NCI-H69 (cell line): ENCODE measurements around the gene CHMP3.
A peak's percentile ranks its signal among the peaks of the same experiment; 100 is the strongest.

Experiments
- DNase-seq: peaks from one replicate; lab custom pipeline; 2025; lab: John Stamatoyannopoulos, UW

CHMP3 gene

DNA sequence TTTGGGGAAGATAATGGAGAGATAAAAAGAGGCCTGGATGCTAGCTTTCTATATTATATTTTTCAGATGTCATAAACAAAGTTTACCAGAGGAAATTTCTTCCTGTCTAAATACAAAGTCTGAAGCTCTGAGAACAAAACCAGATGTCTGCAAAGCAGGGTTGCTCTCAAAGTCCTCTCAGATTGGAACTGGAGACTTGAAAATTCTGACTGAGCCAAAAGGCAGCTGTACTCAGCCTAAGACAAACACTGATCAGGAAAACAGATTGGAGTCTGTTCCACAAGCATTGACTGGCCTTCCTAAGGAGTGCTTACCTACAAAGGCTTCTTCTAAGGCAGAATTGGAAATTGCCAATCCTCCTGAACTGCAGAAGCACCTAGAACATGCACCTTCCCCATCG, 96.9 kb downstream of the CHMP3 start:
- no peak for DNase-seq

DNA sequence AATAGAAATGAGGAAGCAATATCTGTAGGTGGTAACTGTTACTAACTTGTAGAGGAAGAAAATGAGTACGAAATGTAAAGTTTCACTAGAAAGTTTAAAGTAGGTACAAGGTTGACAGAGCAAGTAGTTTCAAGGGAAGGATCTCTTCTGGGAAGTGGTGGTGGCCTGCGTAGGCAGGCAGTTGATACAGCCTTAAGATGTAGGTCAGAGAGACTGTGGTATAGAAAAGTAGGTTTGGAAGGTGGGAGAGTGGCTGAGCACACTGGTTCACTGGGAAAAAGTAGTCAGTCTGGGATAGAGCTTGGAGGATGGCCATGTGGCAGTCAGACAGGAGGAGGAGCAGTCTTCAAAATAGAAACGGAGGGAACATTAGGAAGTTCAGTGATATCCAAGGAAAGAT, 98.6 kb downstream of the CHMP3 start:
- no peak for DNase-seq

GRCh38 chr2:86461042-86461743, 102.0 kb downstream of the CHMP3 start:
- DNase-seq, result no peak

- no peak for DNase-seq
Measured at GRCh38 chr2:86455181-86455580, 108.1 kb downstream of the CHMP3 start.

DNA sequence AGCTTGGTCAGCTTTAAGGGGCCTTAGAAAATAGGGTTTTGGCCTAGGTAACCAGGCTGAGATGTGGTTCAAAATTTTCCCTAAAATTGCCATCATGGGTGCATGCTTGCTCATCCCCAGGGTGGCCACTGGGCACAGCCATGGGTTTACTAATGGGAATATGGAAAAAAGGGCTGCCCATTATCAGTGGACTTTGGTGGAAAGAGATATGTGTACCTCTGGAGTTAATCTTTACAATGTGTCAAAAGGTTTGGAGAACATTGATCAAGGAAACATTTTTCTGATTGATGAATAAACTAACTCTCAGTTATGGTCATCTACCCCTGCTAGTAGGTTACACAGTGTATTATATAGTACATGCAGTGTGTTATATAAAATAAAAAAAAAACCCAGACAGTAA, 109.0 kb downstream of the CHMP3 start:
- no peak for DNase-seq

- peak; percentile 42 for DNase-seq
Measured at GRCh38 chr2:86453836-86454235, 109.4 kb downstream of the CHMP3 start.
